ENCODE measurements around the gene CTSL. TPM values are rescaled to one million over a fixed set of nuclear protein-coding genes. Genes with fewer than 3 reads are reported as not detected.

Gene CTSL
- 165 and 178 TPM in 2 replicates for total RNA-seq (2014; rRNA removed; shearing (Covaris generic); ENCODE audit: low replicate concordance)

GRCh38 chr9:87725900-87726709 is at the start of gene CTSL:
Gene CTSL, plus strand, starts transcription at chr9:87726119. Its CDS starts 1,485 bp downstream, at chr9:87727604.
- peak; percentile 88 for DNase-seq
- Histone ChIP-seq H3K36me3 (peaks cover 34% of the 10 kb centered on the region), H3K4me3 (peak within 1 kb of the TSS; percentile 80), H3K9me3 (no peaks in the 10 kb centered on the region), H3K27me3 (no peaks in the 10 kb centered on the region)

DNA sequence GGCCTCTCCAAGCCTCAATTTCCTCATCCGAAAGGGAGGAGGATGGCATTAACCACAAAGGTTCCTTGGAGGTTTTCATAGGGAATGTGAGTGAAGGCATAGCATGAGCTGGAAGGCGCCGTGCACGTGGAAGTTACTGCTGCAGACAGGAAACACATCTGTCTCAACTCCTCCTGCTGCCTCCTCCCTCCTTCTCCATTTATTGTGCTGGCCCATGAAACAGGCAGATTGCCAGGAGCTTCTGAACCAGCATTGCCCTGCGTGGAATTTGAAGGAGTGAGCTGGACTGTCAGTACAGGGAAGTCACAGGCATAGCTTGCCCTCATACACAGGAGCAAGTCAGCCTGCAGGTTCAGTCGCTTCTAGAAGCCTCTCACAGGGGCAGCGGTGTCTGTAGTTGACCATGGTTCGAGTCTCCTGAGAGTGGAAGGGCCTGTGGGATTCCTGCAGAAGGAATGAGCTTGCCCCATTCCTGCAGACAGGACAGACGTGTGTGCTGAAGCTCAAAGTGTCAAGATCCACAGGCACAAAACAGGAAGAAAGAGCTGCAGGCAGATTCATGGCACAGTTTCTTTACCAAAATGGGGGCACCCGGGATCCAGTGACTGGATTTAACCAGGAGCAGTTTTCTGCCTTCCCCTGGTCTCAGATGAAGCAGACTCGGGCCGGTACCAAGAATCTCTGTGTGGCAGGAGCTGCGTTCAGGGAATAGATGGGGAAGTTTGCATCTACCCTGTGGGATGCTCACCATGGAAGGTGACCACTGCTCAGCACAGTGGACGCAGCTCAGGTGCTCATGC is 48.7 kb upstream of the CTSL start:
- peaks cover 32% of the 10 kb centered on the region for H3K36me3 ChIP-seq
- H3K27me3 ChIP-seq = no peaks in the 10 kb centered on the region
- no peaks in the 10 kb centered on the region for H3K9me3 ChIP-seq
- no peak for DNase-seq
- H3K4me3 ChIP-seq = no peak overlapping the region

- no peaks in the 10 kb centered on the region for H3K9me3 ChIP-seq
- no peak overlapping the region for H3K4me3 ChIP-seq
- no peak for DNase-seq
- H3K36me3 ChIP-seq = peaks cover 35% of the 10 kb centered on the region
- H3K27me3 ChIP-seq = no peaks in the 10 kb centered on the region
Observed at GRCh38 chr9:87677776-87678587, 47.9 kb upstream of the CTSL start.

- peak; percentile 35 for DNase-seq
- Histone ChIP-seq H3K27me3 (no peaks in the 10 kb centered on the region), H3K4me3 (no peak overlapping the region), H3K9me3 (no peaks in the 10 kb centered on the region), H3K36me3 (peaks cover 29% of the 10 kb centered on the region)
Observed at GRCh38 chr9:87678650-87679355, 47.1 kb upstream of the CTSL start.

DNA sequence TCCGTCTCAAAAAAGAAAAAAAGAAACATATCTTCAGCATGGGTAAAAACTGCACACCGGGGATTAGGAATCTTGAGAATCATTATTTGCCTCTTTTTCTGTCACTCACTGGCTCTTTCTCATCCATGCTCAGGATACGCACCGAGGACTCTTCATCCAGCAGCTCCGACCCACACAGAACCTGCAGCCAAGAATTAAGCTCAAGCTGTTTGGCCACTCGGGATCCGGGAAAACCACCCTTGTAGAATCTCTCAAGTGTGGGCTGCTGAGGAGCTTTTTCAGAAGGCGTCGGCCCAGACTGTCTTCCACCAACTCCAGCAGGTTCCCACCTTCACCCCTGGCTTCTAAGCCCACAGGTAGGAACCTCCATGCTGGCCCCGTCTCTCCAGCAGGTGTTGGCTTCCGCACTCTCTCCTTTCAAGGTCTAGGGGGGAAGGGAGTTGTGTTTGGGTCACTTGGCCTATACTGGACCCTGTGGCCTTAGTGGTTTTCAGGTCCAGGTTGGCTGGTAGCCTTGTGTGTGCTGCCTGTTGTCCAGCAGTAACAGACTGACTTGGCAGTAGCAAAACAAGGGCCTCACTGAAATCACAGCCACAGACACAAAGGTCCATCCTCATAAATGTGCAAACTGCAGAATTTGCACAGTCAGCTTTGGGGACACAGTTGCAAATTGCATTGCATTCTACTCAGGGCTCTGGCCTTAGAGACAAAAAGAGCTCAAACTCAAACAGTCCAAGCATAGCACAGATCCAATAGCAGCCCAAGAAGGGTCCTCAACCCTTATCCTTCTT is 44.5 kb upstream of the CTSL start:
- no peaks in the 10 kb centered on the region for H3K9me3 ChIP-seq
- peaks cover 47% of the 10 kb centered on the region for H3K36me3 ChIP-seq
- no peaks in the 10 kb centered on the region for H3K27me3 ChIP-seq
- H3K4me3 ChIP-seq = no peak overlapping the region
- DNase-seq = no peak

DNA sequence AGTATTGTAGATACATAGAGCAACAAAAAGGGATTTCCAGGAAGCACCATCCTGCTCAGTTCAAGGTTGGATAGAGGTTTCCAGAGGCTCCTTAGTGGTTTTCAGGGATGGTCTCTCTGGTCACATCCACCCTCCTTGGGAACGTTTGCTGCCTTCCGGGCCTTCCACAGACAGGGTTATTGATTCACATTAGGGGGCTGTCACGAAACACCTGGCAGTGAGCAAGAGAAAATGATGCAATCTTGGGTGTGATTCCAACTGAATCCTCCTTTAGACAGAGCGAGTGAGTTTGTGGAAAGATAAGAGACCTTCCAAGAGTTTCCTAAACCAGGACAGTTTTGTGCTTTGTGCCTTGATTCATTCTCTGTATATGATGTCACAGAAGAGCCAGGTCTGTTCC is 43.8 kb upstream of the CTSL start:
- no peaks in the 10 kb centered on the region for H3K27me3 ChIP-seq
- no peaks in the 10 kb centered on the region for H3K9me3 ChIP-seq
- peaks cover 52% of the 10 kb centered on the region for H3K36me3 ChIP-seq
- no peak overlapping the region for H3K4me3 ChIP-seq
- DNase-seq = no peak

DNA sequence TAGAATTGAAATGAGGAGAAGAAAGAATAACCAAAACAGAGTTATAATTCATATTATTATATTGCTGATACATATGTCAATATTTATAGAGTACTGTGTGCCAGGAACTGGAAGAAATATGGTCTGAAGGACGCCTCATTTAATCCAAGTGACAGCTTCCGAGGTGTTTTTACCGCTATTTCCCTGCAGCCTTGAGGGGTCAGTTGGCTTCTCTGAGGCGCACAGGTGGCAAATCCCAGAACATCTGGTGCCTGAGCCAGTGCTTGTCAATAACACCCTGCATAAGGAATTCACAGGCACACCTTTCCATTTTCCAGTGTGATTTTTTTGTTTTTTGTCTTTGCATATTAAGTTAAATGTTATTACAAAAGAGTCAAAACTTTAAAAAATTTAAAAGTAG is 43.3 kb upstream of the CTSL start:
- no peak for DNase-seq
- H3K4me3 ChIP-seq = no peak overlapping the region
- H3K27me3 ChIP-seq = no peaks in the 10 kb centered on the region
- peaks cover 57% of the 10 kb centered on the region for H3K36me3 ChIP-seq
- H3K9me3 ChIP-seq = no peaks in the 10 kb centered on the region

- no peak overlapping the region for H3K4me3 ChIP-seq
- no peaks in the 10 kb centered on the region for H3K9me3 ChIP-seq
- H3K27me3 ChIP-seq = no peaks in the 10 kb centered on the region
- peaks cover 66% of the 10 kb centered on the region for H3K36me3 ChIP-seq
- DNase-seq = no peak
Observed at GRCh38 chr9:87683751-87684626, 41.9 kb upstream of the CTSL start.

DNA sequence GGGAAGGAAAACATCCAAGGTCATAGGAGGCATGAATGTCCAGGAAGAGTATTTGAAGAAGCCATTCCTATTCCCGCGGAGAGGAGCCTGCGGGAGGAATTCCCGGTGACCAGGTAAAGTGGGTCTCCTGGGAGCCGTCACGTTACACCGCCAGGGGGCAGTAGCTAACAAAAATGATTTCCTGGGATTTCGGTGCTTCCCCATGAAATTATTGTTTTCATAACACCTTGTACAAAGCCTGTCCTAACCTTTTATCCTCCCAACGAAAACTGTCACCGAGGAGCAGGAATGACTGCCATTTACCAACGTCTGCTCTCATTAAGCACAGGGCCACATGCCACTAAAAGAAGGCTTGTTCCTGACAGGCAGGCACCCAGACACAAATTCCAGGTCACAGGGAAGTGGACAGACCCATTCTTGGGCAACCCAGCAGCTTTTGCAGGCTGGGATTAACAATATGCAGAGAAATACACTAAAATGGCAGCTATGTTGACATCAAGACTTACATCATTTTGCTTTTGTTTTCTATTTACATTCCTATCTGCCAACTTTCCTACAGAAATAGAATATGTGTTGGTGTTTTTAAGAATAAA is 41.2 kb upstream of the CTSL start:
- DNase-seq = no peak

DNA sequence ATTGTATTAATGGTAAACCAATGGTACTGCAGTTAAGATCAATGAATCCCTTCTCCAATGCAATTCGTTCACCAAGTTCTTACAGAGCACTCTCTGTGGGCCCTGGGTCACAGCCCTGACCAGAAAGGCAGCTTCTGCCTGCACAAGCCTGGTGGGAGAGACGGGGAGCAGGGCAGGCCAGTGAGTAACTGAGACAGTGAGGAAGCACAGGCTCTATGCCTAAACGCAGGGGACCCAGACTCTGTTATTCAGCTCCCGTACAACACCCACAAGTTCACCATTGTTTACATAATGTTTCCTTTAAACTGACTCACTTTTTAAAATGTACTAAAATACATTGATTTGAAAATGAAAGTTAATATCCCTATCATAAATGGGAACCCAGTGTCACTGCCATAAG is 40.5 kb upstream of the CTSL start:
- no peak for DNase-seq
- H3K4me3 ChIP-seq = no peak overlapping the region
- no peaks in the 10 kb centered on the region for H3K9me3 ChIP-seq
- H3K36me3 ChIP-seq = peaks cover 71% of the 10 kb centered on the region
- no peaks in the 10 kb centered on the region for H3K27me3 ChIP-seq

More for the DNA sequence above, 41.2 kb upstream of the CTSL start:
- no peaks in the 10 kb centered on the region for H3K9me3 ChIP-seq
- H3K4me3 ChIP-seq = no peak overlapping the region
- H3K27me3 ChIP-seq = no peaks in the 10 kb centered on the region
- peaks cover 73% of the 10 kb centered on the region for H3K36me3 ChIP-seq

GRCh38 chr9:87685871-87686519 is 39.9 kb upstream of the CTSL start:
- DNase-seq = no peak
- Histone ChIP-seq H3K4me3 (no peak overlapping the region), H3K27me3 (no peaks in the 10 kb centered on the region), H3K9me3 (no peaks in the 10 kb centered on the region), H3K36me3 (peaks cover 69% of the 10 kb centered on the region)

DNA sequence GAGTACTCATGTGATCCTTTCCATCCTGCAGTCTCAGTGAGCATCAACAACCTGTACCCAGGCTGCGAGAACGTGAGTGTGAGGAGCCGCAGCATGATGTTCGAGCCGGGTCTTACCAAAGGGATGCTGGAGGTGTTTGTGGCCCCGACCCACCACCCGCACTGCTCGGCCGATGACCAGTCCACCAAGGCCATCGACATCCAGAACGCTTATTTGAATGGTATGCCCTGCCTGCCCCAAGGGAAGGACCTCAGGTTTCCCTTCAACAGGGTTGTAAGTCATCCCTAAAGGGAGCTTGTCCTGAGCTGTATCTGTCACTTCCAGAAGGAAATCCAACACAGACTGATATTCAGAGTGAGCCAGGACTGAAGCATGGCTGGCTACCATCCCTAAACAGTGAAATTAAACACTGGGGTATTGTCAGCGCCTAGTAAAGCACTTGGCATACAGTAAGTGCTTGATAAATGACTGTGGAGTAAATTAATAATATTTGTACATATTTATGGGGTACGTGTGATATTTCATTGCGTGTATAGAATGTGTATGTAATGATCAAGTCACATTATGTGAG is 39.3 kb upstream of the CTSL start:
- DNase-seq = no peak
- Histone ChIP-seq H3K9me3 (no peaks in the 10 kb centered on the region), H3K27me3 (no peaks in the 10 kb centered on the region), H3K36me3 (peaks cover 70% of the 10 kb centered on the region), H3K4me3 (no peak overlapping the region)

DNA sequence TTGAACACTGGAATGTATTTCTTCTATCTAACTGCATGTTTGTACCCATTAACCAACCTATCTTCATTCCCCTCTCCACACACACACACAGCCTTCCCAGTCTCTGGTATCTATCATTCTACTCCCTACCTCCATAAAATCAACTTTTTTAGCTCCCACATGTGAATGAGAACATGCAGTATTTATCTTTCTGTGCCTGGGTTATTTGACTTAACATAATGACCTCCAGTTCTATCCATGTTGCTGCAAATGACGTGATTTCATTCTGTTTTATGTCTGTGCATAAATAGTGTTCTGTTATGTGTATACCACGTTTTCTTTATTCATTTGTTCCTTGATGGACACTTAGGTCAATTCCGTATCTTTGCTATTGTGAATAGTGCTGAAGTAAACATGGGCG is 38.7 kb upstream of the CTSL start:
- Histone ChIP-seq H3K4me3 (no peak overlapping the region), H3K9me3 (no peaks in the 10 kb centered on the region; the same call in 1 of the 2 replicates), H3K36me3 (peaks cover 65% of the 10 kb centered on the region), H3K27me3 (no peaks in the 10 kb centered on the region)
- DNase-seq = no peak

Measured in MG63 (cell line).